ENCODE measurements around the gene ZNF367. TPM values are rescaled to one million over a fixed set of nuclear protein-coding genes. Genes with fewer than 3 reads are reported as not detected.

The ZNF367 gene
- total RNA-seq, 4 donors from 2014 or later, result 0.15 to 5.1 (median 1.7) TPM

GRCh38 chr9:96461336-96461735 is 43.2 kb upstream of the ZNF367 start:
- Histone ChIP-seq H3K36me3 (peaks cover 0 to 5% of the 10 kb centered on the region in 2 donors), H3K27ac (no peak overlapping the region), H3K9me3 (no peaks in the 10 kb centered on the region), H3K27me3 (no peaks in the 10 kb centered on the region), H3K4me1 (peaks cover 0 to 5% of the 10 kb centered on the region in 2 donors), H3K4me3 (no peak overlapping the region)
- intact Hi-C loops (cut with DNase I; ENCODE audit: low total_unique reads) (no loop called here), in situ Hi-C loops (cut with MboI; ENCODE audit: low sequenced_read_pairs in 4 of 4) (no loop called here)
- ATAC-seq (no peak), DNase-seq (no peak)
- TF ChIP-seq POLR2A (IDR thresholded peaks at IDR 0.05), result no peak
- TF ChIP-seq CTCF (IDR thresholded peaks at IDR 0.05 in 4 of 5, conservative IDR thresholded peaks at IDR 0.05 in 1 of 5), result no peak

GRCh38 chr9:96460882-96461281 is 42.7 kb upstream of the ZNF367 start:
- no peak for ATAC-seq
- Histone ChIP-seq H3K36me3 (peaks cover 0 to under 1% of the 10 kb centered on the region in 2 donors), H3K27me3 (no peaks in the 10 kb centered on the region), H3K9me3 (no peaks in the 10 kb centered on the region), H3K4me3 (no peak overlapping the region), H3K4me1 (peaks cover 0 to 5% of the 10 kb centered on the region in 2 donors), H3K27ac (no peak overlapping the region)
- TF ChIP-seq POLR2A (IDR thresholded peaks at IDR 0.05), result no peak
- TF ChIP-seq CTCF (IDR thresholded peaks at IDR 0.05 in 4 of 5, conservative IDR thresholded peaks at IDR 0.05 in 1 of 5), result no peak
- intact Hi-C loops (cut with DNase I; ENCODE audit: low total_unique reads), result no loop called here
- no peak for DNase-seq
- in situ Hi-C loops (cut with MboI; ENCODE audit: low sequenced_read_pairs in 4 of 4), result no loop called here

GRCh38 chr9:96460470-96460869 is 42.3 kb upstream of the ZNF367 start:
- Histone ChIP-seq H3K4me1 (peaks cover 0 to 5% of the 10 kb centered on the region in 2 donors), H3K36me3 (no peaks in the 10 kb centered on the region), H3K27ac (no peak overlapping the region), H3K27me3 (no peaks in the 10 kb centered on the region), H3K9me3 (no peaks in the 10 kb centered on the region), H3K4me3 (no peak overlapping the region)
- TF ChIP-seq POLR2A (IDR thresholded peaks at IDR 0.05) (no peak), CTCF (IDR thresholded peaks at IDR 0.05 in 4 of 5, conservative IDR thresholded peaks at IDR 0.05 in 1 of 5) (no peak)
- intact Hi-C loops (cut with DNase I; ENCODE audit: low total_unique reads) (no loop called here), in situ Hi-C loops (cut with MboI; ENCODE audit: low sequenced_read_pairs in 4 of 4) (no loop called here)
- ATAC-seq (no peak), DNase-seq (no peak)

- H3K4me3 ChIP-seq, result no peak overlapping the region
- no peaks in the 10 kb centered on the region for H3K9me3 ChIP-seq
- no peaks in the 10 kb centered on the region for H3K36me3 ChIP-seq
- intact Hi-C loops (cut with DNase I; ENCODE audit: low total_unique reads) (no loop called here), in situ Hi-C loops (cut with MboI; ENCODE audit: low sequenced_read_pairs in 4 of 4) (loop anchor here in 1 of 4 donors (10.0 kb wide), 1 partner anchor 105 kb away; no protein-coding TSS in a partner anchor)
- DNase-seq, result no peak
- no peaks in the 10 kb centered on the region for H3K27me3 ChIP-seq
- no peak overlapping the region for H3K27ac ChIP-seq
- peaks cover 0 to 4% of the 10 kb centered on the region in 2 donors for H3K4me1 ChIP-seq
- no peak for ATAC-seq
- TF ChIP-seq CTCF (IDR thresholded peaks at IDR 0.05 in 4 of 5, conservative IDR thresholded peaks at IDR 0.05 in 1 of 5) (no peak), POLR2A (IDR thresholded peaks at IDR 0.05) (no peak)
Measured at GRCh38 chr9:96459268-96460007, 41.3 kb upstream of the ZNF367 start.

Measured in gastrocnemius medialis (tissue), 4 donors.